ENCODE data around the gene GNL3L.

GNL3L gene

GRCh38 chrX:54494166-54494988 lies 35.6 kb upstream of the GNL3L start:
- H3K9me3 ChIP-seq (ENCODE audit: insufficient read depth, low read length): no peaks in the 10 kb centered on the region
- peaks cover 19% of the 10 kb centered on the region for H3K36me3 ChIP-seq (ENCODE audit: insufficient read depth, insufficient read length, low read length)
- H3K27me3 ChIP-seq (ENCODE audit: insufficient read depth, insufficient read length): no peaks in the 10 kb centered on the region
- TF ChIP-seq SUZ12 (IDR thresholded peaks at IDR 0.05; ENCODE audit: extremely low read depth, insufficient read depth, insufficient read length) (no peak), YY1 (IDR thresholded peaks at IDR 0.05; ENCODE audit: insufficient read depth, insufficient read length) (no peak), ZNF274 (IDR thresholded peaks at IDR 0.05; ENCODE audit: low read depth, low read length) (no peak)
- peak overlapping the region; percentile 91 for H3K9ac ChIP-seq (ENCODE audit: insufficient read length, low read depth)
- peak overlapping the region; percentile 83 for H3K4me3 ChIP-seq (ENCODE audit: insufficient read length, low read depth)
- no peak for DNase-seq (ENCODE audit: low read depth, low spot score)
- no peaks in the 10 kb centered on the region for H3K4me1 ChIP-seq (ENCODE audit: insufficient read depth, insufficient read length)

GRCh38 chrX:54494989-54495813 lies 34.8 kb upstream of the GNL3L start:
- Histone ChIP-seq H3K4me1 (ENCODE audit: insufficient read depth, insufficient read length) (no peaks in the 10 kb centered on the region), H3K9me3 (ENCODE audit: insufficient read depth, low read length) (no peaks in the 10 kb centered on the region), H3K27me3 (ENCODE audit: insufficient read depth, insufficient read length) (no peaks in the 10 kb centered on the region), H3K36me3 (ENCODE audit: insufficient read depth, insufficient read length, low read length) (peaks cover 19% of the 10 kb centered on the region), H3K9ac (ENCODE audit: insufficient read length, low read depth) (peak overlapping the region; percentile 91), H3K4me3 (ENCODE audit: insufficient read length, low read depth) (peak overlapping the region; percentile 83)
- no peak for TF ChIP-seq ZNF274 (IDR thresholded peaks at IDR 0.05; ENCODE audit: low read depth, low read length)
- TF ChIP-seq SUZ12 (IDR thresholded peaks at IDR 0.05; ENCODE audit: extremely low read depth, insufficient read depth, insufficient read length): no peak
- no peak for TF ChIP-seq YY1 (IDR thresholded peaks at IDR 0.05; ENCODE audit: insufficient read depth, insufficient read length)
- DNase-seq (ENCODE audit: low read depth, low spot score): no peak

DNA sequence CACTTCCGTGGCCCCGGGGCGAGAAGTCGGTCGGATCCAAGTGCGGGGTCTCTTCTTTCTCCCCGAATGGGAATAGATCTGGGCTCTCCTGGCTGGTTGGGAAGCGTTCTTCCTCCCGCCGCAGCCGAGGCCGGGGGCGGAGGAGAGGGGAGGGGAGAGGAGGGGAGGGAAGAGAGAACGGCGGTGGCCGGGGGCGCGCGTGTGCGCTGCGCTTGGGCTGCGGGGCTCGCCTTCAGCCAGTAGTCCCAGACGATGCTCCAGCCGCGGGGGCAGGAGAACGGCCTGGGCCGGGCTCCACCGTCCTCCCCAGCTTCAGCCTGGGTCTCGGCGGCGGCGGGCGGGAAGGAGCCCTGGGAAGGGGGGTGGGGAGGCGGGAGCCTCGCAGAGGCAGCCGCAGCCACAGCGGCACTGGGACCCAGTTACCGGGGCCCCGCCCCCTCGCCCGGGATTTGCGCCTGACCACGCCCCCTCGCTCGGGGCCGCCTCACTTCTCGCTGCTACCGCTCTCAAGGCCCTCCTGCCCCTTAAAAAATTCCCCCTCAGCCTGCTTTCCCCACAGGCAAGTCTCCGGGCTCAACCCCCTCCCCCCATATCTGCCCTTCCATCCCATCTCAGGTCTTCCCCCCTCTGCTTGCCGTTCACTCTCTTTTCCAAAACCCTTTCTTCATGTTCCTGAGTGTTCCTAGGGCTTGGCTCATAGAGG lies 34.1 kb upstream of the GNL3L start, which contains the start of gene FGD1:
TSS of gene FGD1 (minus strand) at position 421 of the 703 bp plus-strand sequence. CDS start 802 bp downstream, outside the sequence.
- no peaks in the 10 kb centered on the region for H3K27me3 ChIP-seq (ENCODE audit: insufficient read depth, insufficient read length)
- H3K4me3 ChIP-seq (ENCODE audit: insufficient read length, low read depth): peak within 1 kb of the TSS; percentile 83
- no peak for TF ChIP-seq SUZ12 (IDR thresholded peaks at IDR 0.05; ENCODE audit: extremely low read depth, insufficient read depth, insufficient read length)
- TF ChIP-seq ZNF274 (IDR thresholded peaks at IDR 0.05; ENCODE audit: low read depth, low read length): no peak
- TF ChIP-seq YY1 (IDR thresholded peaks at IDR 0.05; ENCODE audit: insufficient read depth, insufficient read length): no peak

DNA sequence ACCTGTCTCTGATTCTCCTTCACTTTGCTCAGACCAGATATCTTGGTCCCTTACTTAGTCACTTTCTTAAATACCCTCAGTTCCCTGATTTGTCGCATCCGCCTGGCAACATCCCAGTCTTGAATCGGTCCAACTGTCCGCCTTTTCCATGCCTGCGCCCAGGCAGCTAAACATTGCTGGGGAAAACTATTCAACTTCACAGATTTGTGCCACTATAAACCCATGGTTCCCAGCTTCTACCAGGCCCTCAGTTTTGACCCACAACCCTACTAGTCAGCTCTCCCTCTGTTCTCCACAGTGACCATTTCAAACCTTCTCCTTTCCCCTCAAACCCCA lies 33.5 kb upstream of the GNL3L start:
- Histone ChIP-seq H3K27me3 (ENCODE audit: insufficient read depth, insufficient read length) (no peaks in the 10 kb centered on the region), H3K4me3 (ENCODE audit: insufficient read length, low read depth) (peak overlapping the region; percentile 19), H3K36me3 (ENCODE audit: insufficient read depth, insufficient read length, low read length) (peaks cover 9% of the 10 kb centered on the region), H3K9me3 (ENCODE audit: insufficient read depth, low read length) (no peaks in the 10 kb centered on the region), H3K4me1 (ENCODE audit: insufficient read depth, insufficient read length) (no peaks in the 10 kb centered on the region), H3K9ac (ENCODE audit: insufficient read length, low read depth) (peak overlapping the region; percentile 77)
- DNase-seq (ENCODE audit: low read depth, low spot score): no peak
- TF ChIP-seq ZNF274 (IDR thresholded peaks at IDR 0.05; ENCODE audit: low read depth, low read length) (no peak), YY1 (IDR thresholded peaks at IDR 0.05; ENCODE audit: insufficient read depth, insufficient read length) (no peak), SUZ12 (IDR thresholded peaks at IDR 0.05; ENCODE audit: extremely low read depth, insufficient read depth, insufficient read length) (no peak)

More for the DNA sequence above, 34.1 kb upstream of the GNL3L start, which contains the start of gene FGD1:
- no peaks in the 10 kb centered on the region for H3K4me1 ChIP-seq (ENCODE audit: insufficient read depth, insufficient read length)
- DNase-seq (ENCODE audit: low read depth, low spot score): peak; percentile 58
- no peaks in the 10 kb centered on the region for H3K9me3 ChIP-seq (ENCODE audit: insufficient read depth, low read length)
- H3K36me3 ChIP-seq (ENCODE audit: insufficient read depth, insufficient read length, low read length): peaks cover 14% of the 10 kb centered on the region
- H3K9ac ChIP-seq (ENCODE audit: insufficient read length, low read depth): peak within 1 kb of the TSS; percentile 91

DNA sequence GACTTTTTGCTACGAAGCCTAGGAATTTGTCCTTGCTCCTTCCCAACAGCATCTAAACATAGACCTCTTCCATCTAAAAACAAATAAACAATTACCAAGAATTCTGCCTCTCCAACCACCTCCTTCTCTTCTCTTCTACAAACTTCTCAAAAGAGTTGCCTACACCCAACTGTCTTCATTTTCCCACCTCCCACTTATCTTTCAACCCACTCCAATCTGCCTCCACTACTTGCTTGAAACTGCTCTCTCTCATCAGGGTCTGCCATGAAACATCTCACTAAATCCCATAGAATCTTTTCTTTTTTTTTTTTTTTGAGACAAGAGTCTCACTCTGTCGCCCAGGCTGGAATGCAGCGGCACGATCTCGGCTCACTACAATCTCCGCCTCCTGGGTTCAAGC lies 33.1 kb upstream of the GNL3L start:
- Histone ChIP-seq H3K9ac (ENCODE audit: insufficient read length, low read depth) (peak overlapping the region; percentile 77), H3K4me3 (ENCODE audit: insufficient read length, low read depth) (no peak overlapping the region), H3K9me3 (ENCODE audit: insufficient read depth, low read length) (no peaks in the 10 kb centered on the region), H3K36me3 (ENCODE audit: insufficient read depth, insufficient read length, low read length) (peaks cover 9% of the 10 kb centered on the region), H3K4me1 (ENCODE audit: insufficient read depth, insufficient read length) (no peaks in the 10 kb centered on the region), H3K27me3 (ENCODE audit: insufficient read depth, insufficient read length) (no peaks in the 10 kb centered on the region)
- no peak for DNase-seq (ENCODE audit: low read depth, low spot score)
- TF ChIP-seq ZNF274 (IDR thresholded peaks at IDR 0.05; ENCODE audit: low read depth, low read length) (no peak), SUZ12 (IDR thresholded peaks at IDR 0.05; ENCODE audit: extremely low read depth, insufficient read depth, insufficient read length) (no peak), YY1 (IDR thresholded peaks at IDR 0.05; ENCODE audit: insufficient read depth, insufficient read length) (no peak)

DNA sequence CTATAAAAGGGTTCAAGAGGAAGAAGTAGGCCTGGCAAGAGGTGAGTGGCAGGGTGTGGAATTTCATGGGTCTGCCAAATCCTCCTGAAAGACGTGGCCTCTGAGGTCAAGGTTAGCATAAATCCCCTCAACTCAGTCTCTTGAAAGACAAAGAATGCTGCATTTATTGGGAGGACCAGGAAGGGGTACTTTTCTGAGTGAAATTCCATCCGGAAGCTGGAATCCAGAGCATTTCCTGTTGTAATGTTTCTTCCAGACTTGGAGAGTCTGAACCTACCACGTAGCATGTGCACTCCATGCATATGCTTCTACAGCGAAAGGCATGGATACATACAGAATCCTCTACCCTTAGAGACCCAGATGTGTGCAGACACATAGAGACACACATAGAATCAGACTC lies 20.6 kb upstream of the GNL3L start:
- no peaks in the 10 kb centered on the region for H3K4me1 ChIP-seq (ENCODE audit: insufficient read depth, insufficient read length)
- peaks cover 10% of the 10 kb centered on the region; the same call in 1 of the 2 replicates for H3K9me3 ChIP-seq (ENCODE audit: insufficient read depth, low read length)
- H3K4me3 ChIP-seq (ENCODE audit: insufficient read length, low read depth): no peak overlapping the region
- no peaks in the 10 kb centered on the region for H3K27me3 ChIP-seq (ENCODE audit: insufficient read depth, insufficient read length)
- no peak overlapping the region for H3K9ac ChIP-seq (ENCODE audit: insufficient read length, low read depth)
- TF ChIP-seq SUZ12 (IDR thresholded peaks at IDR 0.05; ENCODE audit: extremely low read depth, insufficient read depth, insufficient read length) (no peak), YY1 (IDR thresholded peaks at IDR 0.05; ENCODE audit: insufficient read depth, insufficient read length) (no peak), ZNF274 (IDR thresholded peaks at IDR 0.05; ENCODE audit: low read depth, low read length) (no peak)
- no peaks in the 10 kb centered on the region for H3K36me3 ChIP-seq (ENCODE audit: insufficient read depth, insufficient read length, low read length)
- DNase-seq (ENCODE audit: low read depth, low spot score): no peak
